Small intestine (tissue), 7 donors: Measurements from ENCODE around the gene SH3RF3. TPM values are rescaled to one million over a fixed set of nuclear protein-coding genes. Genes with fewer than 3 reads are reported as not detected.

Experiments
- DNase-seq, 2 donors: peaks; one replicate each; pipeline versions ENCODE4 v3.0.0 to v3.0.0-alpha.2; 2013
- FAIRE-seq: peaks from 2 replicates; lab custom pipeline; 2012; peaks lifted over from hg19 to GRCh38; lab: Jason Lieb, UNC
- H3K27ac ChIP-seq, 3 donors: one replicate each; pipeline ENCODE4 v1.5.1; 2013; ENCODE audit warnings: low read length in 2 of 3, mild to moderate bottlenecking in 2 of 3, control low read depth in 1 of 3, inconsistent platforms in 1 of 3, low read depth in 1 of 3, moderate library complexity in 1 of 3
- H3K27me3 ChIP-seq, 3 donors: one replicate each; pipeline ENCODE4 v1.6.1; 2013; ENCODE audit warnings: low read length in 3 of 3, inconsistent platforms in 1 of 3; ENCODE audit not compliant: control insufficient read depth in 3 of 3, insufficient read depth in 3 of 3
- H3K36me3 ChIP-seq, 3 donors: one replicate each; pipeline ENCODE4 v1.6.1; 2013; ENCODE audit warnings: low read length in 3 of 3, inconsistent platforms in 1 of 3, low read depth in 1 of 3, mild to moderate bottlenecking in 1 of 3, moderate library complexity in 1 of 3; ENCODE audit not compliant: control insufficient read depth in 3 of 3, insufficient read depth in 2 of 3
- H3K4me1 ChIP-seq, 3 donors: one replicate each; pipeline ENCODE4 v1.6.1; 2013; ENCODE audit warnings: low read length in 2 of 3, inconsistent platforms in 1 of 3, low read depth in 1 of 3, mild to moderate bottlenecking in 1 of 3, moderate library complexity in 1 of 3; ENCODE audit not compliant: control insufficient read depth in 3 of 3, insufficient read depth in 2 of 3
- H3K4me3 ChIP-seq, 3 donors: one replicate each; pipeline ENCODE4 v1.5.1; 2013; ENCODE audit warnings: low read length in 3 of 3, control low read depth in 1 of 3, inconsistent platforms in 1 of 3, low read depth in 1 of 3, mild to moderate bottlenecking in 1 of 3, moderate library complexity in 1 of 3
- H3K9me3 ChIP-seq, 2 donors: one replicate each; pipeline ENCODE4 v1.6.1; 2013; ENCODE audit warnings: low read depth in 1 of 2, low read length in 1 of 2; ENCODE audit not compliant: control insufficient read depth in 2 of 2, insufficient read depth in 1 of 2
- WGBS, 3 donors: extraction: QIAGEN DNeasy Blood & Tissue Kit; methylation state at CpG; one replicate each; pipeline ENCODE4 v1.1.7; 2013; 5-methylcytosine and 5-hydroxymethylcytosine counted together
- polyA plus RNA-seq, 4 donors: library from polyadenylated mRNA; stranded (reverse) in 3 of 4; unstranded in 1 of 4; fragments of 200-250 nt in 3 of 4; fragments of 120-200 nt in 1 of 4; gene quantifications; one replicate each; pipeline versions ENCODE4 v1.2.1 to v1.2.3, GENCODE V29; 2013
- donor health status: healthy with polysubstance abuse.
- donor health status: control.
- donor health status: control.
- donor health status: Bipolar disorder and iron deficiency.
- donor health status: healthy.

The SH3RF3 gene
- polyA plus RNA-seq, 4 donors, result 0.22 to 3.9 (median 1.2) TPM

- Histone ChIP-seq H3K27ac (no peak overlapping the region), H3K27me3 (peaks cover 0 to 4% (median 0%) of the 10 kb centered on the region in 3 donors), H3K9me3 (no peaks in the 10 kb centered on the region), H3K36me3 (no peaks in the 10 kb centered on the region), H3K4me3 (no peak overlapping the region), H3K4me1 (no peaks in the 10 kb centered on the region)
- no peak for FAIRE-seq
- peak in 1 of 2 donors; percentile 41 for DNase-seq
- WGBS, 3 donors, result 70 to 85% (median 82%) methylated on average over 13 of the region's 13 CpGs
Observed at GRCh38 chr2:109143214-109144187, 14.5 kb downstream of the SH3RF3 start.

DNA sequence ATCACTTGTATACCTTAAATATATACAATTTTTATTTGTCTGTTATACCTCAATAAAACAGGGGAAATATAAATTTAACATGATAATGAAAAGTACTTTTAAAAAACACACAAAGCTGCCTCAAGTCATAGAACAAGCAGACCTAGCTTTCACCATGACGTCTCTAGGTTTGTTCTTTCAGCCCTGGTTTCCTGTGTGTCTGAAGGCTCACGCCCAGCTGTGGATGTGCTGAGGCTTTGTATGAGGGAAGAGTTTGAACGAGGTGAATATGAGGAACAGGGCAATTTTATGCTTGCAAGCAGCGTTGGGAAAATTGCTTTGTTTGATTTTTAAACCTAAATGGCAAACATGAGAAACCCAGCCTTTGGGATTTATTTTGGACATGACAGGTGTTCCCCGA is 15.3 kb downstream of the SH3RF3 start:
- Histone ChIP-seq H3K4me1 (no peaks in the 10 kb centered on the region), H3K36me3 (no peaks in the 10 kb centered on the region), H3K9me3 (no peaks in the 10 kb centered on the region), H3K4me3 (no peak overlapping the region), H3K27ac (no peak overlapping the region), H3K27me3 (peaks cover 0 to 4% (median 0%) of the 10 kb centered on the region in 3 donors)
- peak in 1 of 2 donors; percentile 24 for DNase-seq
- FAIRE-seq, result no peak
- 58 to 72% (median 66%) methylated on average over 5 of the region's 5 CpGs for WGBS, 3 donors

DNA sequence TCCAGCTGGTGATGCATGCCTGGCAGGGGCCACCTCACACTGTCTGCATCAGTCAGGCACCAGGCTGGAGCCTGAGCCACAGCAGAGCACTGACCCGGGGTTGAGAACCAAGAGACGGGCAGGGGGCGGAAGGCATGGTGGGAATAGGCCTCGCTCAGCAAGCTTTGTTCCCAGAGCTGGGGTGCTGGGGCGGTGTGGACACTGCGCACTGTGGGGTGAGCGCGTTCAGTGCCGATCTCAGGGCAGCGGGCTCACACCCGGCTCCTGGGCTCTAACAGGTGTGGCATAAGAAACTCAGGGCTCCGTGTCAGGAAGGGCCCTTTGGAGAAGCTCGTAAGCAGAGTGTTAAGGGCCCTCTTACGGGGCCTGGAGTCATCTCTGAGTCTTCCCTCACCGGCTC is 15.7 kb downstream of the SH3RF3 start:
- H3K4me1 ChIP-seq, result no peaks in the 10 kb centered on the region
- DNase-seq, result no peak
- no peaks in the 10 kb centered on the region for H3K36me3 ChIP-seq
- peaks cover 0 to 4% (median 0%) of the 10 kb centered on the region in 3 donors for H3K27me3 ChIP-seq
- no peaks in the 10 kb centered on the region for H3K9me3 ChIP-seq
- H3K27ac ChIP-seq, result no peak overlapping the region
- no peak for FAIRE-seq
- WGBS, 3 donors, result 92 to 96% (median 96%) methylated on average over 15 of the region's 15 CpGs
- H3K4me3 ChIP-seq, result no peak overlapping the region

GRCh38 chr2:109145286-109145685 is 16.3 kb downstream of the SH3RF3 start:
- no peaks in the 10 kb centered on the region for H3K4me1 ChIP-seq
- H3K4me3 ChIP-seq, result no peak overlapping the region
- DNase-seq, result no peak
- H3K27ac ChIP-seq, result no peak overlapping the region
- no peaks in the 10 kb centered on the region for H3K9me3 ChIP-seq
- no peak for FAIRE-seq
- H3K36me3 ChIP-seq, result no peaks in the 10 kb centered on the region
- peaks cover 0 to 4% (median 0%) of the 10 kb centered on the region in 3 donors for H3K27me3 ChIP-seq
- 82 to 92% (median 89%) methylated on average over 12 of the region's 12 CpGs for WGBS, 3 donors

GRCh38 chr2:109147405-109147804 is 18.4 kb downstream of the SH3RF3 start:
- no peak overlapping the region for H3K27ac ChIP-seq
- no peak overlapping the region for H3K4me3 ChIP-seq
- H3K27me3 ChIP-seq, result peaks cover 0 to 2% (median 0%) of the 10 kb centered on the region in 3 donors
- no peaks in the 10 kb centered on the region for H3K4me1 ChIP-seq
- FAIRE-seq (no peak), DNase-seq (no peak)
- 78 to 92% (median 87%) methylated on average over 7 of the region's 7 CpGs for WGBS, 3 donors
- H3K36me3 ChIP-seq, result no peaks in the 10 kb centered on the region
- no peaks in the 10 kb centered on the region for H3K9me3 ChIP-seq

DNA sequence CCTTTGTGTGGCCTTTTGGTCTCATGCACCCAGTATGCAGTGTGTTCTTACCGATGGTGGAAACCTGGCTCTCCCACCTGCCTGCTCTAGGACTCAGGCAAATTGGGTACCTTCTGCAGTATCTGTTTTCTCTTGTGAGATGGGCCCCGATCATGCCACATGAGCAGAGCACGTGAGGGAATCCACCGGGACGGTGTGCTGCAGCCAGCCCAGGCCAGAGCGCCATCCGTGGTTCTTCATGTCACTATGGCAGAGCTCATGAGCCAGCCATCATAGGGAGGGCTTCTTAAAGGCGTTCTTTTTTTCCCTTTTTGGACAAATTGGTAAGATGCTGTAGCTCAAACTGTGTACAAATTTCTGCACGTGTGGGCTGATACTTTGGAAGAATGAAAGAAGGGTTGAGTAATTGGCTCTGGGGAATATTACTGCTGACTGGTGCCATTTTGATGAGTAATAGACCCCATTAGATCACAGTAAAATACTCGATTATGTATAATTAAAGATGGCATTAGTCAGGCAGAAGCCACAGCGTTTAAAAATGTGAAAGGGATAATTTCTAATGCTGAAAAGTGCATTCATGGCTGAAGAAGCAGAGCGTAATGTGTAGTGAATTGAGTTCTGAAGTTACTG is 19.2 kb downstream of the SH3RF3 start:
- no peak for FAIRE-seq
- WGBS, 3 donors, result 82 to 88% (median 84%) methylated on average over 12 of the region's 12 CpGs

DNA sequence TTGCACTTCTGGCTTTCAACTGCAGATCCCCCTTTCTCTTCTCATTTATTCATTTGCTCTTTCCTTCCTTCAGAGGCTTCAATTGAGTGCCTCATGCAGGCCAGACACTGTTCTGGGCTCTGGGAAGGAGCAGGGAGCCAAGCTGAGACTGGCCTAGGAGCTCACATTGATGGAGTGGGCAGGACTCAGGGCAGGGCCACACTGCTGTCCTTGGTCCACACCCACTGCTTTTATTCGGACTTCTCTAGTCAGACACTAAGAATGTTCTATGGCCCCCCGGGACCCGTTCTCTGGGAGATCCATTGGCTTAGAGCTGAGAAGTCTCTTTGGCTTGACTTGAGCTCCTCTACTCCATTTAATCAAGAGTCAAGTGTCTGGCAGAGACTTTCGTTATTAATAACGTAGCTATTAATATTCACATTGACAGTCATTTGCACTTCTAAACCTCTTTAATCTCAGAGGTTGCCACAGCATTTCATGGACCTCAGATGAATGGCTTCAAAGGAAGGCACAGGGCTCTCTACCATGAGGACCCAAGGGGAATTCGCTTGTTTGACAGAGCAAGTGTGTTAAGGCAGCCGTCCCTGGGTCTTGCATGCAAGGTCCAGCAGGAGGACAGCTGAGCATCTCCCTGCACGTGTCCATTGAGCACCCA is 20.1 kb downstream of the SH3RF3 start:
- no peaks in the 10 kb centered on the region for H3K9me3 ChIP-seq
- peaks cover 0 to 2% (median 0%) of the 10 kb centered on the region in 3 donors for H3K27me3 ChIP-seq
- no peak overlapping the region for H3K4me3 ChIP-seq
- H3K27ac ChIP-seq, result no peak overlapping the region
- DNase-seq (no peak), FAIRE-seq (no peak)
- WGBS, 3 donors, result 72 to 82% (median 77%) methylated on average over 8 of the region's 8 CpGs
- no peaks in the 10 kb centered on the region for H3K4me1 ChIP-seq
- no peaks in the 10 kb centered on the region for H3K36me3 ChIP-seq

More for the DNA sequence above, 19.2 kb downstream of the SH3RF3 start:
- peaks cover 0 to 2% (median 0%) of the 10 kb centered on the region in 3 donors for H3K27me3 ChIP-seq
- H3K36me3 ChIP-seq, result no peaks in the 10 kb centered on the region
- H3K27ac ChIP-seq, result no peak overlapping the region
- no peaks in the 10 kb centered on the region for H3K9me3 ChIP-seq
- no peak for DNase-seq
- no peaks in the 10 kb centered on the region for H3K4me1 ChIP-seq
- H3K4me3 ChIP-seq, result no peak overlapping the region

DNA sequence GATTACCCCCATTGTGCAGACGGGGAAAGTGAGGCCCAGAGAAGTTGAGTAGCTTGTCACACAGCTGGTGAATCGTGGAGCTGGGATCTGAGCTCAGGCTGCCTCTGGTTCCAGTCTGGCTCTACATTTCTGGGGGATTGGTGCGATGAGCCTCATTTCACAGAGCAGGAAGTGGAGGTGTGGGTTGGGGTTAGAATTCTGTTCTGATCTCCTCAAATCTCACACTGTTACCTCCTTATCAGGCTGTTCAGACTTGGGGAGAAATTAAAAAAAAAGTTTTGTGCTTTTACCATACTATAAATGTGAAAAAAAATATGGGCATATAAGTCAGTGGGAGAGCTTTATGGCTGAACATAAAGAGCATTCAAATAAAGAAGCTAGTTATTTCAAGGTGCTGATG is 21.6 kb downstream of the SH3RF3 start:
- no peak for FAIRE-seq
- Histone ChIP-seq H3K4me1 (no peaks in the 10 kb centered on the region), H3K9me3 (no peaks in the 10 kb centered on the region), H3K27ac (no peak overlapping the region), H3K36me3 (no peaks in the 10 kb centered on the region), H3K27me3 (peaks cover 0 to 2% (median 0%) of the 10 kb centered on the region in 3 donors), H3K4me3 (no peak overlapping the region)
- no peak for DNase-seq
- WGBS, 3 donors, result 81 to 91% (median 90%) methylated on average over 3 of the region's 3 CpGs
